GM23248 (cell line): Measurements from ENCODE around the gene ZFAND3.

Experiments
- EZH2 ChIP-seq: fragments of 200-600 bp; sonication (generic); IDR thresholded peaks from 2 replicates; pipeline ENCODE4 v1.6.1; 2018; ENCODE audit warnings: antibody characterized with exemption, mild to moderate bottlenecking; ENCODE audit not compliant: insufficient read depth, poor library complexity, severe bottlenecking
- EZH2phosphoT487 ChIP-seq: fragments of 200-600 bp; sonication (generic); IDR thresholded peaks from 2 replicates; pipeline ENCODE4 v1.6.1; 2018; ENCODE audit warnings: antibody characterized with exemption, moderate library complexity, mild to moderate bottlenecking, low read depth; ENCODE audit not compliant: insufficient read depth

- TF ChIP-seq EZH2 (no peak), EZH2phosphoT487 (no peak)
Observed at GRCh38 chr6:38133932-38134703, 314.6 kb downstream of the ZFAND3 start.
